Activated CD4-positive, alpha-beta T cell treated with anti-CD3 and anti-CD28 coated beads for 1 hour (primary cell): Measurements from ENCODE around the gene JAZF1.
"Not testable (repeated sequence)": the region's sequence is repeated elsewhere in the genome, so short reads cannot be mapped to it uniquely, and the experiment has no call there.

Source experiments
- DNase-seq: peaks from one replicate; pipeline ENCODE4 v3.0.0-alpha.2; 2020

Gene JAZF1

DNA sequence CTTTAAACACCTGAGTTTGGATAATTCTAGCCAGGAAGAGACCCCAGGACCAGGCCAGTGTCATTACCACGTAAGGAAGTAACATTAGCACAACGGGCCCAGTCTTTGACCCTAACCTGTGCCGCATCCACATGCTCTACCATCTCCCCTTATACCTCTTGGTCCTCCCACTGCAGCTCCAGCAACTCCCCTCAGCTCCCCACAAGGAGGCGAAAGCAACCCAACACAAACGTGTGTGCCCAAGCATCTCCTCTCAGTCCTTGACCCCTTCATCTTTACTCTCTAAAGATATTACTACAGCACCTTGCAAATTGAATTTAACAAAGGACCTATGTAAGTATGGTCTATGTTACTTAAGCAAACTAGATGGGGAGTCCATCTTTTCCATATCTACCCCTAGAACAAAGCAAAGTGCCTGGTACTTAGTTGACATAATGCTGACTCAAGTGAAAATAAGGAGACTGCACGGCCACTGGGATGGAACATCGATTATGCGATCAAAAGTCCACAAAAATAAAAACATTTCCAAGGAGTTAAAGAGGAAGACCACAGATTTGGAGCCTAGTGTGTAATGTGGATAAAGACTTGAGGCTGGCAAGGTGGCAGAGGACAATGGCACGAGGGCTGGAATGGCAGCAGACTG, 147.7 kb downstream of the JAZF1 start:
- no peak for DNase-seq

DNA sequence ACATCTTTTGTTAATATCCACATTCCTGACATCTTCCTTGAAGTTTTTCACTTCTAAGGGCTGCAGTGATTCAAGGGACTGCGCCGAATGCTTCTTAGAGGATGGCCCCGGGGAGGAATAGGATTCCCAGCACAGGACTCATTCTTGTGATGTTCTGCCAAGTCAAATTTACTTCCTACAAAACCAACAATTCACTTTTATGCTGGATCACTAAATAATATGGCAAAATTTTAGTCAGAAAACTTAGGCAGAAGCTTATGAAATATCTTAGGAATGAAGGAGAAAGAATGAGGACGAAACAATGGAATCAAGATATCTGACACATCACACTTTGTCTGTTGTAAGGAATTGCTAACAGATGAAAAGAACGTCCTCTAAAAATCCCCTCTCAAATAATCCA, 151.5 kb downstream of the JAZF1 start:
- DNase-seq: no peak

GRCh38 chr7:28028471-28028870, 152.1 kb downstream of the JAZF1 start:
- no peak for DNase-seq

- DNase-seq: no peak
These were observed 154.4 kb downstream of the JAZF1 start for GRCh38 chr7:28026237-28026636.

- DNase-seq: no peak
These were observed 155.7 kb downstream of the JAZF1 start for GRCh38 chr7:28024786-28025334.

DNA sequence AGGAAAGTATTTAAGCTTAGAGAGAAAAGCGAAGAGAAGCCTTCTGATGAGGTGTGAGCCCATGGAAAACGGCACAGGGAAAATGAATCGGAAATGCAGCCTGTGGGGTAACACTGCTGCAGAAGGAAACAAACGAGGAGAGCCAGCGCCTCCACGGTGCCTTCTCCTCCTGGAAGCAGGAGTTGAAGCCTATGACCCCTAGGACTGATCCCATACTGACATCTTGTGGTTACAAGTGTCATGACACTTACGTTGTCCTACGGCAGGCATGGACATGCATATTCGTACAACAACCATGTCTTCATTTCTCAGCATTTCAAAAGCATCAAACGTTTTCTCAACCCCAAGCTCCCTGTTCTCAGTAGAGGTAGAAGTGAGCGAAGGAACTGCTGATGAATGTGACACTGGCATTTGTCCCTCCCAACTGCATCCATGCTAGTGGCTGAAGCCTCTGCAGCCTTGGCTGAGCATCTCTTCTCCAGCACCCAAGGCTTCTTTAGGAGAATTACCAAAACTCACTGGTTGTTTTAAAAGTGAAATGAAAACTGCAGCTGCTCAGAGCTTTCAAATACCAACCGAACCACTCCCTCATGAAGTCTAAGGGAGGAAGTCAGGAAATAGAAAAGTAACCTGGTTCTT, 160.2 kb downstream of the JAZF1 start:
- no peak for DNase-seq

DNA sequence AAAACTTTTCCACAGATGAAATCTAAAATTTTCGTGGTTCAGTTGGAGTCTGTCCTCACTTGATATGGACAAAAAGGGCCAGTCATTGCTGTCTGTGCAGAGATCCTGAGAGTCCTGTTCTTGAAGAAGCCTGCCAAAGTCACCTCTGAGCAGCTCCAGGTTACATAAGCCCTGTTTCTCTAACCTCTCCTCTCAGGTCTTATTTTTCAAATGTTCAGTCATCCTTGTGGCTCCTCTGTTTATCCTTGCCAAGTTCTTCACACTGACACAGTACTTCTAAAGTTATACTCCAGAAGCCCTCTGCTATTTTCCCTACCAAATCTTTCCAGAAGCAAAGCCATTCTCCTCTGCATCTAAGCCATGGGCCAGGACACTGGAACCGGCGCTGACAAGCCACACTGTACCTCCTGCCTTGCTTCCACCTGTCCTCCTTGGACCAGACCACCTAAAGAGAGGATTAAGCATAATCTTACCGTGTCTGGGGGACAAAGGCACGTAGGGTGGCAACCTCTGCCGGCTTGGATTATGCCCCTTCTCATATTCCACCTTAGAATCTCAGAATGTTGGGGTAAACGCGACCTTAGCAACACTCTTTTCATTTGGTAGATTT, 161.6 kb downstream of the JAZF1 start:
- DNase-seq: no peak

GRCh38 chr7:28018446-28018845, 162.1 kb downstream of the JAZF1 start:
- no peak for DNase-seq

GRCh38 chr7:28018020-28018419, 162.6 kb downstream of the JAZF1 start:
- no peak for DNase-seq

DNA sequence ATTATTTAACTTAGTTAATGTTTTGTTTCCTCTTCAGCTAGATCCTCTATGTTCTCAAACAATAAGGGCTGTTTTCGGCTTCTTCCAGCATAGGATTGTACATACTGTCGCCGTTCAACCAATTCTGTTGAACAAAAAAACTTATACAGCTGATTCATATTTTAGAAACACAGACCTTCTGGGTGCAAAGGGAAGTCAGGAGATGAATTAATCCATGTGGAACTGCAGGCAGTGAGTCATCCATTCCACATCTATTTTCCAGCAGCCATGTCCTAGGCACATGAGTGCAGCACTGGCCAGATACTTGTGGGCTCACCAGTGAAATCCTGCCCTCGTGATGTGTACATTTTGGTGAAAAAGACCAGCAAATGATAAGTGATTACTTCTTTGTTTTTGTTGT, 163.2 kb downstream of the JAZF1 start:
- no peak for DNase-seq

GRCh38 chr7:28016297-28016696, 164.3 kb downstream of the JAZF1 start:
- no peak for DNase-seq

DNA sequence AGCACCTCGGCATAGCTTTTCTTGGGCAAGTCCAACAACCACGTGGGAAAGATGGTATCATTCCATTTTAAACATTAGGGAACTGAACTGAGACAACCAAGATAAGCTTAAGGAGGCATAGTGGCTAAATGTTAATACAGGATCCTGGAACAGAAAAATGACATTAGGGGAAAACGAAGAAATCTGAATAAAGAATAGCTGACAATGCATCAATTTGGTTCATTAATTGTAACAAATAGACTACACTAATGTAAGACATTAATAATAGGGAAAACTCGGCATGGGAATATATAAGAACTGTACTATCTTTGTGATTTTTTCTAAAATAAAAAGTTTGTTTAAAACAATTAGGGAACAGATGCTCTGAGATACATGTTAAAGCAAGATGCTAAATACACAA, 165.4 kb downstream of the JAZF1 start:
- DNase-seq: no peak

DNA sequence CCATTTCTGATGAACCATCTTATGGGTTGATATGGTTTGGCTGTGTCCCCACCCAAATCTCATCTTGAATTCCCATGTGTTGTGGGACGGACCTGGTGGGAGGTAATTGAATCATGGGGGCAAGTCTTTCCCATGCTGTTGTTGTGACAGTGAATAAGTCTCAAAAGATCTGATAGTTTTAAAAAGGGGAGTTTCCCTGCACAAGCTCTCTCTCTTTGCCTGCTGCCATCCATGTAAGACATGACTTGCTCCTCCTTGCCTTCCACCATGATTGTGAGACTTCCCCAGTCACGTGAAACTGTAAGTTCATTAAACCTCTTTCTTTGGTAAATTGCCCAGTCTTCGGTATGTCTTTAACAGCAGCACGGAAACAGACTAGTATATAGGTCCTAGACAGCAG, 166.3 kb downstream of the JAZF1 start:
- not testable (repeated sequence) for DNase-seq

DNA sequence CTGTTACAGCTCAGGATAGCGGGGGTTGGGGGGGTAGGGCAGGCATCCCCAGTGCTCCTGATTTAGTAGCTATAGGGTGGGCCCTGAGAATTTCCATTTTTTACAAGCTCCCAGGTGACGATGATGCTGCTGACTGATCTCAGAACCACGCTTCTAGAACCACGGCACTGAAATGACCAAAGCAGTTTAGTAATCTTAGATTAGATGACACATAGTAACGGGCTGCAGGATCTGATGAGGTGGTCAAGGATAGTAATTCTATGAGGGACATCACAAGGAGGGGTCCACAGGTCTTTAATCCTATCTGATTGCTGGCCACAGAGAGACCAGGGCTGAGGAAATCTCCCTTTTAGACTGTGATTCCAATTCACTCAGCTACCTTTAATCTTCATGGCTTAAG, 167.2 kb downstream of the JAZF1 start:
- DNase-seq: no peak

DNA sequence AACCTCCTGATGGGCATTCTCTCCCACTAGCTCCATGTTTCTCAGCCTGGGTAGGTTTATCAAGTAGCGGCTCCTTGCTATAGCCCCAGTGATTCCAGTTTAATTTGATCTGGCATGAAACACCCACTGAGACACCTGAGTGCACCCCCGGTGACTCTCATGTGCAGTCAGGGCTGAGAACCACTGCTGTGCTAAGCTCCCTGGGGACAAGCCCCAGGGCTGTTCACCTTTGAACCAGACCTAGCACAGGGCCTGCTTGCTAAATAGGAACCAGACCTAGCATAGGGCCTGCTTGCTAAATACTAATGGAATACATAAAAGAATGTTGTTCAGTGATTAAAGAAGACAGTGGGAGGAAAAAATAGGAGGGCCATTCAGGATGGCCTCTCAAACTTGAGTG, 167.6 kb downstream of the JAZF1 start:
- no peak for DNase-seq

DNA sequence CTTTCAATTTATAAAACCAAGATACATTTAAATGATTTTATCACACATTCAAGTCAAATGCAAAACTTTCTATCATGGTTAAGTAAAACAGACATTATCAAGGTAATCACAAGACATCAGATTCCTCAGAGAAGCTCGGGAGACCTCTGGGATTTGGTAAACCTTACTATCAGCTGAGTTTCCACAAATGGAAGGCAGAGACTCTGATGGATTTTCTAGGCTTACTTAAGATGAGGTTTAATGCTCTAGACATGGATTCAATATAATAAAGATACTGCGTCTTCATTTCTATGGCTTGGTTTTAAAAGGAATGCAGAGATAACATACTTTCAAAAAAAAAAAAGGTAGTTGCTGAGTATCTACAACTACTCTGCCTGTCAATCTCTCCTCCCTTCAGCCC, 171.7 kb downstream of the JAZF1 start:
- no peak for DNase-seq

DNA sequence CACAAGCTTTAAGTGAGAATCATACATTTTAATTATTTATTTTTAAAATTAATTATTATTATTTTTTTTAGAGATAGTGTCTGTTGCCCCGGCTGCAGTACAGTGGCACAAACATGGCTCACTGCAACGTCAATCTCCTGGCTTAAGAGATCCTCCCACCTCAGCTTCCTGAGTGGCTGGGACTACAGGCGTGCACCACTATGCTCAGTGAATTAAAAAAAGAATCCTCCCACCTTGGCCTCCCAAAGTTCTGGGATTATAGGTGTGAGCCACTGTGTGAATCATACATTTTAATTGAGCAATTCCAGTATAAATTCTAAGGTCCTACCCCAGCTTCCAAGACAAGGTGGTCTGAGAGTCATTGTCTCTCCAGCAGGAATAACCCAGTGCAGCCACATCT, 172.4 kb downstream of the JAZF1 start:
- DNase-seq: no peak

GRCh38 chr7:28006491-28006890, 174.1 kb downstream of the JAZF1 start:
- DNase-seq: no peak

- DNase-seq: no peak
These were observed 174.8 kb downstream of the JAZF1 start for GRCh38 chr7:28005847-28006231.

- no peak for DNase-seq
These were observed 175.3 kb downstream of the JAZF1 start for GRCh38 chr7:28005075-28005846.

GRCh38 chr7:28003408-28003807, 177.2 kb downstream of the JAZF1 start:
- no peak for DNase-seq

GRCh38 chr7:28002638-28003037, 178.0 kb downstream of the JAZF1 start:
- no peak for DNase-seq

DNA sequence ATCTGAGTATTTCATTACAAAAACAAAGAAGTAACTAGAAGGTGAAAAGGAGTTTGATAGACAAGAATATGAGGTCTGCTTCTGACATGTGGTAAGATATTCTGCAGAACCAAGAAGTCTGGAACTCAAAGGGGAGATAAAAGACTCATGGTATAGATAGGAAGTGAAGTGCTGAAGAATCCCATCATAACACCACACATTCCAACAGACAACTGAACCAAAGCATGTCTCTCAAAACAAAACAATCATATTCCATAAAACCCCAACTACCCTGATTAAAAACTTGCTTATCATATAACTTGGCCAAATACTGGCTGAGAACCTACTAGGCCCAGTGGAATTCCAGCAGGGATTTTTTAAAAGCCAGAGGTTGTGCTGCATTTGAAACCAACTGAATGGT, 178.7 kb downstream of the JAZF1 start:
- DNase-seq: no peak

DNA sequence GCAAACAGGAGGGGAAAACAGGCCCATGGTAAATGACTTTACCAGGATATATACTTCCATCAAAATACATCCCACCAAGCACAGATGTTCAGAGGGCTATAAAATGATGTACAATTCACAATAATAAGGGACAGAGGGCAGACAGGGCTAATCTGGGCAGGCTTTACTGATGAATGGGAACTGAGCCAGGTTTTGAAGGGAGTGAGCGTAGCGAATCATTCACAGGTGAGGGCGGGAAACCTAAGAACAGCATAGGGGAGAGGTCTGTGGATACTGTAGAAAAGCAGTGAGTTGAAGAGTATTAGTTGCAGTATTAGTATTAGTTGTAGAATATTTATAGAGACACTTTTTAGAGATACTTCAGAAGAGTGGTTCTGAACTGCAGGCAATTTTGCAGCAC, 180.8 kb downstream of the JAZF1 start:
- DNase-seq: no peak
